Common myeloid progenitor, CD34-positive (primary cell): ENCODE data around the gene BCAP29.

ENCODE experiments used
- CTCF ChIA-PET: fragments of 350-600 bp; sonication (Branson Sonifier 250); formaldehyde crosslinking; loops from one replicate; lab custom pipeline; 2021; ENCODE audit warnings: antibody characterized with exemption; lab: Charles Lee
- POLR2A ChIA-PET: fragments of 350-600 bp; sonication (Branson Sonifier 250); formaldehyde crosslinking; loops from one replicate; lab custom pipeline; 2021; ENCODE audit warnings: antibody characterized with exemption; lab: Charles Lee
- DNase-seq, 3 donors: peaks; one replicate each; pipeline versions ENCODE4 v3.0.0 to v3.0.0-alpha.2; 2013
- H3K27ac ChIP-seq, 2 experiments: 1 replicate in 1 of 2; 2 replicates in 1 of 2; pipeline ENCODE4 v1.7.0; 2013; ENCODE audit warnings: inconsistent platforms in 2 of 2, low read length in 2 of 2, mild to moderate bottlenecking in 2 of 2, low read depth in 1 of 2, moderate library complexity in 1 of 2; ENCODE audit not compliant: severe bottlenecking in 2 of 2, insufficient read depth in 1 of 2, poor library complexity in 1 of 2
- H3K27me3 ChIP-seq, 5 experiments: replicated peaks in 2 of 5; 1 replicate in 3 of 5; 2 replicates in 2 of 5; pipeline versions ENCODE4 v1.6.1 to v1.7.0; 2013; ENCODE audit warnings: low read length in 4 of 5, mild to moderate bottlenecking in 2 of 5, moderate library complexity in 2 of 5, inconsistent platforms in 1 of 5; ENCODE audit not compliant: insufficient read depth in 5 of 5, control insufficient read depth in 4 of 5
- H3K36me3 ChIP-seq, 4 experiments: 1 replicate in 2 of 4; 2 replicates in 2 of 4; pipeline versions ENCODE4 v1.6.1 to v1.7.0; 2013; ENCODE audit warnings: low read length in 3 of 4, control low read depth in 1 of 4, mild to moderate bottlenecking in 1 of 4; ENCODE audit not compliant: control insufficient read depth in 4 of 4, insufficient read depth in 4 of 4
- H3K4me1 ChIP-seq, 4 experiments: 1 replicate in 3 of 4; 2 replicates in 1 of 4; pipeline versions ENCODE4 v1.6.1 to v1.7.1; 2013; ENCODE audit warnings: low read length in 3 of 4, mild to moderate bottlenecking in 3 of 4, control low read depth in 1 of 4, inconsistent platforms in 1 of 4, moderate library complexity in 1 of 4; ENCODE audit not compliant: control insufficient read depth in 4 of 4, insufficient read depth in 4 of 4; ENCODE audit errors: control extremely low read depth in 1 of 4
- H3K4me3 ChIP-seq, 7 experiments: 1 replicate in 4 of 7; 2 replicates in 3 of 7; pipeline versions ENCODE4 v1.5.1 to v1.7.0; 2013; ENCODE audit warnings: mild to moderate bottlenecking in 7 of 7, low read length in 6 of 7, moderate library complexity in 6 of 7, inconsistent platforms in 2 of 7, low read depth in 2 of 7, control low read depth in 1 of 7; ENCODE audit not compliant: insufficient read depth in 4 of 7, control insufficient read depth in 1 of 7; ENCODE audit errors: extremely low read depth in 1 of 7
- H3K9me3 ChIP-seq, 5 experiments: 1 replicate in 4 of 5; 2 replicates in 1 of 5; pipeline versions ENCODE4 v1.6.1 to v1.7.1; 2013; ENCODE audit warnings: low read length in 4 of 5, mild to moderate bottlenecking in 2 of 5, inconsistent platforms in 1 of 5, low read depth in 1 of 5, moderate library complexity in 1 of 5; ENCODE audit not compliant: control insufficient read depth in 4 of 5, insufficient read depth in 2 of 5; ENCODE audit errors: control extremely low read depth in 1 of 5
- WGBS: methylation state at CpG from one replicate; pipeline ENCODE4 v1.1.5; 2013; ENCODE audit not compliant: insufficient coverage; 5-methylcytosine and 5-hydroxymethylcytosine counted together

Gene BCAP29

DNA sequence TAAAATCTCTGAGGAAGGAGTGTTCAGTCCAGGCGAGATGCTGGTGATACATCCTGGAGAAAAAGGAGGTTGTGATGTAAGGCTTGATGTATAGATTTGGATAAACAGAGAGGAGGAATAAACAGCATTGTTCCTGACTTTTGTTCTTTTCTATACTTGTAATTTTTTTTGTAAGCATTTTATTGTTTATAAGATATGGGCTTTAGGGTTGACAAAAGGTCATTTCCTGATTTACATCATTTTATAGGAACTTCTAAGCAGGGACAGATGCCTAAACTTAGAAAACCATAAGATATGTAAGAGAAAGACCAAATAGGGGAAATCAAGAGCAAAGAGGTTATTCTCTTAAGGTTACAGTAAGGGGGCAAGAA lies 63.9 kb downstream of the BCAP29 start:
- Histone ChIP-seq H3K4me3 (no peak overlapping the region), H3K27ac (no peak overlapping the region), H3K27me3 (peaks cover 0 to 3% (median 0%) of the 10 kb centered on the region in 5 experiments), H3K4me1 (peaks cover 0 to under 1% (median under 1%) of the 10 kb centered on the region in 4 experiments), H3K9me3 (no peaks in the 10 kb centered on the region), H3K36me3 (no peaks in the 10 kb centered on the region)
- no peak for DNase-seq
- WGBS: 100% methylated on average over 1 of the region's 1 CpG
- ChIA-PET POLR2A (no interaction called here), CTCF (no interaction called here)

DNA sequence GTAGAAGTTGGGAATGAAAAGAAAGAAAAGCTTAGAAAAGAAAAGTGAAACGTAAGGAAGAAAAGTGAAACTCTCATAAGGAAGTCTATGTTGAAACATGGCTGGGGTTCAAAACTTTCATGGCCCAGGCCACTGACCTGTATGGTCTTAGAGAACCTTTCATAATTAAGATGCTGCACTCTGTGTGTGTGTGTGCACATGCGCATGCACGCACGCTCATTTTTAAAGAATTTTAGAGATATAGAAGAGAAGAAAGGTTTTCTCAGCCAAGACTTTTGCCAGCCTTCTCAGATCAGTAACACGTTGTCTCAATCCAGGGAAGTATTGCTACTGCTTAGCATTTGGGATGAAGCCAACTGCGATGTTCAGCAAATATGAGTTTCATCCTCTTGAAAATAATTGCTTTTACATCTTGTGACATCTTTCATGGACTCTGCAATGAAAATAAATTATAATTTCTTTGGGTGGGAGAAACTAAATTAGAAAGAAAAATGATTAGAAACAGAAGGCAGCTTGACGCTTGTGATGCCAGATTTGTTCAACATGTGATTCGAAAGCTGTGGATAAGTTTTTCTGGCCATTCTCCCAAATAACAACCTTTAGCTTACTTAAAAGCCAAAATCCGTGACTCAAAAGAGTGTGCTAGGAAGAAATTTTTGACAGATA lies 64.4 kb downstream of the BCAP29 start:
- ChIA-PET CTCF (no interaction called here), POLR2A (no interaction called here)
- Histone ChIP-seq H3K4me1 (no peaks in the 10 kb centered on the region), H3K4me3 (no peak overlapping the region), H3K27me3 (peaks cover 0 to 3% (median 0%) of the 10 kb centered on the region in 5 experiments), H3K27ac (no peak overlapping the region), H3K36me3 (no peaks in the 10 kb centered on the region), H3K9me3 (no peaks in the 10 kb centered on the region)
- no peak for DNase-seq
- 94% methylated on average over 5 of the region's 9 CpGs for WGBS

DNA sequence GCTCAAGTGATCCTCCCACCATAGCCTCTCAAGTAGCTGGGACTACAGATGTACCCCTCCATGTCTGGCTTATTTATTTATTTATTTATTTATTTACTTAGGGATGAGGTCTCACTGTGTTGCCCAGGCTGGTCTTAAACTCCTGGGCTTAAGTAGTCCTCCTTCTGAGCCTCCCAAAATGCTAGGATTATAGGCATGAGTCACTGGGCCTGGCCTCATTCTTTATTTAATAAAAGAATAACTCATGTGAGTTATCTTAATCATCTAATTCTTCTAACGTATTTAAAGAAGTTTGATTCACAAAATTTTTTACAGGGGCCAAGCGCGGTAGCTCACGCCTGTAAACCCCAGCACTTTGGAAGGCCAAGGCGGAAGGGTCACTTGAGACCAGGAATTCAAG lies 72.6 kb downstream of the BCAP29 start:
- Histone ChIP-seq H3K27ac (no peak overlapping the region), H3K4me1 (no peaks in the 10 kb centered on the region), H3K9me3 (peaks cover 0 to 1% (median 0%) of the 10 kb centered on the region in 5 experiments), H3K27me3 (no peaks in the 10 kb centered on the region), H3K4me3 (no peak overlapping the region), H3K36me3 (no peaks in the 10 kb centered on the region)
- POLR2A ChIA-PET: no interaction called here
- DNase-seq: no peak
- no CpG with 5 or more reads among the region's 5 CpGs for WGBS
- CTCF ChIA-PET: no interaction called here

DNA sequence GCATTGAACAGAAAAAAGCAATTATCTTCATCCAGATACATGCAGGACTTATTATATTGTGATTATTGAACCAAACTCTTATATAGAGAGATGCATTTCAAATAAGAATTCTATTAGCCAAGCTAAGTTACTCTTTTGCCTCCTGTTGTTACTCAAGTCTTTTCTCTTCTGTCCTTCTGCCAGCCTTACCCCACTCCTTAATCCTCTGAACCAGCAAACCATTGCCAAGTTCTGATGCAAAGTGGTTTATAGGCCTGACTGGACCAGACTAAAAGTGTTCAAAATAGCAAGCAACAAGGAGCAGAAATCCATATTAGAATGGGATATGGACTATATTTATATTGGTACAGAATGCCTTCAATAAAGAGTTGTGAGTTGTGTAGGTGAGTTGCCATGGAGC lies 78.4 kb downstream of the BCAP29 start:
- no peak for DNase-seq
- no peaks in the 10 kb centered on the region for H3K36me3 ChIP-seq
- H3K9me3 ChIP-seq: no peaks in the 10 kb centered on the region
- peaks cover 0 to 20% (median 19%) of the 10 kb centered on the region in 4 experiments for H3K4me1 ChIP-seq
- no peak overlapping the region for H3K4me3 ChIP-seq
- peaks cover 12 to 54% (median 31%) of the 10 kb centered on the region in 5 experiments for H3K27me3 ChIP-seq
- ChIA-PET CTCF (interaction anchor here (1.3 kb wide), 1 partner anchor 26 kb away, joined by 4 read pairs; no protein-coding TSS in a partner anchor), POLR2A (no interaction called here)
- no peak overlapping the region for H3K27ac ChIP-seq

DNA sequence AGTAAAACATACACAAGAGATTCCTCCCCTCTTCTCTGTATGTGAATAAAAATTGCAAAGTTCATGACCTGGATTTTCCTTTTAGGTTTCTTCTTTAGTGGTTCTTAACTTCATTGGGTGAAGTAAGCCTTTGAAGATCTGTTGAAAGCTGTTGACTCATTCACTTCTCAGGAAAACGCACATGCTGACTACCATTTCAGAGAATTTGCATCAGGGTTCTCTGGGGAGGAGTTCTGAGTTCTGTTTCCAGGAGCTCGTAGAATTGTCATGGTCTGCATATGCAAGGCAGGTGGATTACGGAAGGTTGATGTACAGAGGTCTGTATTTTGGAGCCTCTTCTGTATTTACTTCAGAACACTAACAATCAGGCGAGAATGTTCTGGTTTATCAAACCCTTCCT lies 79.6 kb downstream of the BCAP29 start:
- Histone ChIP-seq H3K4me3 (no peak overlapping the region), H3K4me1 (peaks cover 0 to 20% (median 19%) of the 10 kb centered on the region in 4 experiments), H3K27me3 (peaks cover 12 to 54% (median 33%) of the 10 kb centered on the region in 5 experiments), H3K36me3 (no peaks in the 10 kb centered on the region), H3K9me3 (no peaks in the 10 kb centered on the region), H3K27ac (no peak overlapping the region)
- CTCF ChIA-PET: no interaction called here
- POLR2A ChIA-PET: no interaction called here
- DNase-seq: no peak
- 89% methylated on average over 2 of the region's 4 CpGs for WGBS

DNA sequence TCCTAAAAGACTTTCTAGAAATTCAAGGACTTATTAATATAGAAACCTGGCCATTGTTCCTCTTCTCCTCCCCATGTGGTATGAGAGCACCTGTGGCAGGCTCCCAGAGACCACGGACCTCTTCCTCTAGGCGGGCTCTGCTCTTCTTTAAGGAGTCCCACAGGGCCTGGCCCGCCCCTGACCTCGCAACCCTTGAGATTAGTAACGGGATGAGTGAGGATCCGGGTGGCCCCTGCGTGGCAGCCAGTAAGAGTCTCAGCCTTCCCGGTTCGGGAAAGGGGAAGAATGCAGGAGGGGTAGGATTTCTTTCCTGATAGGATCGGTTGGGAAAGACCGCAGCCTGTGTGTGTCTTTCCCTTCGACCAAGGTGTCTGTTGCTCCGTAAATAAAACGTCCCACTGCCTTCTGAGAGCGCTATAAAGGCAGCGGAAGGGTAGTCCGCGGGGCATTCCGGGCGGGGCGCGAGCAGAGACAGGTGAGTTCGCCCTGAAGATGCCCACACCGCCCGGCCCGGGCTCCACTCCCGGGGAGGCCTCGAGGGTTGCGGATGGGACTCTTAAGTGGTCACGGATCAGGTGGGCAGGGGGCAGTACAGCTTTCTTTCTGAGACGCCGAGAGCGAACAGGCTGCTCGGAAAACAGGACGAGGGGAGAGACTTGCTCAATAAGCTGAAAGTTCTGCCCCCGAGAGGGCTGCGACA lies 80.5 kb downstream of the BCAP29 start, which contains the start of gene SLC26A4:
TSS of gene SLC26A4 (plus strand) at position 448 of the 700 bp plus-strand sequence. CDS start 814 bp downstream, outside the sequence.
- ChIA-PET CTCF (interaction anchor here (1.0 to 1.3 kb wide), 5 partner anchors 15 to 94 kb away, joined by 3 to 4 read pairs (median 3); no protein-coding TSS in a partner anchor), POLR2A (no interaction called here)
- peaks cover 12 to 54% (median 38%) of the 10 kb centered on the region in 5 experiments for H3K27me3 ChIP-seq
- peak within 1 kb of the TSS; percentile 24 to 77 (median 65) for H3K4me3 ChIP-seq
- no peaks in the 10 kb centered on the region for H3K9me3 ChIP-seq
- H3K36me3 ChIP-seq: no peaks in the 10 kb centered on the region
- peak in 1 of 3 donors; percentile 14 for DNase-seq
- no peak within 1 kb of the TSS for H3K27ac ChIP-seq
- H3K4me1 ChIP-seq: peaks cover 0 to 20% (median 19%) of the 10 kb centered on the region in 4 experiments
- WGBS: 4% methylated on average over 35 of the region's 37 CpGs
